ENCODE results near the gene NTMT1. TPM values are rescaled to one million over a fixed set of nuclear protein-coding genes. Genes with fewer than 3 reads are reported as not detected.

The NTMT1 gene
- total RNA-seq, 1 donor from 2014 or later, result 18.8 TPM

DNA sequence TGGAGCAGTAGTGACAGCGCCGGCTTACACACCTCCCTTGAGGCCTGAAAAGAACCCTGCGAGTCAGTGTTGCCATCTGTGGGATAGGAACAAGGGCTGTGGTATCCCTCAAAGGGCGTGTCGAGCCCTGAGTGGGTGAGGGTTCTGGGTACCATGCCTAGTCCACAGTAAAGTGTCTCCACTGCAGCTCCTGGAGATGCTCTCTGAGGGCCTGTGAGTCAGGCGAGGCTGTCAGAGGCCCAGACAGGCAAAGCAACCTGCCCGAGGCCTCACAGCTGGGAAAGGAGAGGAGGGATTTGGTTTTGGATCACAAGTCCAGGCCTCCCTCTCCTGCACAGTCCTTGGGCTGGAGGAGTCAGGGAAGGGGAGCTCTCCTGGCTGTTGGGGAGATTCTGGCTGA, 45.6 kb downstream of the NTMT1 start:
- H3K4me3 ChIP-seq (ENCODE audit: low read length in 3 of 3), result no peak overlapping the region
- H3K4me1 ChIP-seq (ENCODE audit: control insufficient read depth in 3 of 3, insufficient read depth in 3 of 3, low read length in 3 of 3), result peaks cover 0 to 8% (median 3%) of the 10 kb centered on the region in 3 donors
- peaks cover 26 to 36% (median 28%) of the 10 kb centered on the region in 3 donors for H3K27me3 ChIP-seq (ENCODE audit: control insufficient read depth in 3 of 3, insufficient read depth in 3 of 3, low read length in 3 of 3)
- H3K9me3 ChIP-seq (ENCODE audit: control insufficient read depth in 3 of 3, low read length in 3 of 3), result no peaks in the 10 kb centered on the region
- H3K36me3 ChIP-seq (ENCODE audit: control insufficient read depth in 3 of 3, insufficient read depth in 3 of 3, low read length in 3 of 3), result no peaks in the 10 kb centered on the region
- H3K27ac ChIP-seq (ENCODE audit: low read depth, low read length), result no peak overlapping the region
- no peak overlapping the region for H3K9ac ChIP-seq (ENCODE audit: low read depth in 1 of 3, low read length in 3 of 3)

DNA sequence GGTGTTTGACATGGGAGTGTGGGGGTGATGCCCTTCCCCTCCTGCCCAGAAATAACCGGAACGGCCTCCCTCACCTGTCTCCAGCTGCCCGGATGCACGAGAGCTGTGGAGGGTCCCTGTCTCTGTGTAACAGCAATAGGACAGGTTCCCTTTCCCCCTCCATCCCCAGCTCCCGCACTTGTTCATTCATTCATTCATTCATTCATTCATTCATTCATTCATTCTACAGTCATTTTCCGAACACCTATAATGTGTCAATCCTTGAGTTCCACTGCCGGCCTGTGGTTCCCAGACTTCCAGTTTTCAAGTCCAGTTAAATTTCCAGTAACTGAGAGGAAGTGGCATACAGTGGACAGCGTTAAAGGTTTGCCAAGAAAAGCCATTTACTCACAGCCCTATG, 46.7 kb downstream of the NTMT1 start:
- H3K36me3 ChIP-seq (ENCODE audit: control insufficient read depth in 3 of 3, insufficient read depth in 3 of 3, low read length in 3 of 3), result no peaks in the 10 kb centered on the region
- peaks cover 0 to 18% (median 7%) of the 10 kb centered on the region in 3 donors for H3K4me1 ChIP-seq (ENCODE audit: control insufficient read depth in 3 of 3, insufficient read depth in 3 of 3, low read length in 3 of 3)
- no peaks in the 10 kb centered on the region for H3K9me3 ChIP-seq (ENCODE audit: control insufficient read depth in 3 of 3, low read length in 3 of 3)
- H3K4me3 ChIP-seq (ENCODE audit: low read length in 3 of 3), result no peak overlapping the region
- H3K27ac ChIP-seq (ENCODE audit: low read depth, low read length), result no peak overlapping the region
- no peak overlapping the region for H3K9ac ChIP-seq (ENCODE audit: low read depth in 1 of 3, low read length in 3 of 3)
- H3K27me3 ChIP-seq (ENCODE audit: control insufficient read depth in 3 of 3, insufficient read depth in 3 of 3, low read length in 3 of 3), result peaks cover 23 to 38% (median 26%) of the 10 kb centered on the region in 3 donors

GRCh38 chr9:129673602-129674001, 47.6 kb downstream of the NTMT1 start:
- no peak overlapping the region for H3K27ac ChIP-seq (ENCODE audit: low read depth, low read length)
- H3K4me1 ChIP-seq (ENCODE audit: control insufficient read depth in 3 of 3, insufficient read depth in 3 of 3, low read length in 3 of 3), result peaks cover 0 to 18% (median 7%) of the 10 kb centered on the region in 3 donors
- H3K36me3 ChIP-seq (ENCODE audit: control insufficient read depth in 3 of 3, insufficient read depth in 3 of 3, low read length in 3 of 3), result no peaks in the 10 kb centered on the region
- peaks cover 17 to 37% (median 19%) of the 10 kb centered on the region in 3 donors for H3K27me3 ChIP-seq (ENCODE audit: control insufficient read depth in 3 of 3, insufficient read depth in 3 of 3, low read length in 3 of 3)
- no peak overlapping the region for H3K9ac ChIP-seq (ENCODE audit: low read depth in 1 of 3, low read length in 3 of 3)
- no peak overlapping the region for H3K4me3 ChIP-seq (ENCODE audit: low read length in 3 of 3)
- no peaks in the 10 kb centered on the region for H3K9me3 ChIP-seq (ENCODE audit: control insufficient read depth in 3 of 3, low read length in 3 of 3)

DNA sequence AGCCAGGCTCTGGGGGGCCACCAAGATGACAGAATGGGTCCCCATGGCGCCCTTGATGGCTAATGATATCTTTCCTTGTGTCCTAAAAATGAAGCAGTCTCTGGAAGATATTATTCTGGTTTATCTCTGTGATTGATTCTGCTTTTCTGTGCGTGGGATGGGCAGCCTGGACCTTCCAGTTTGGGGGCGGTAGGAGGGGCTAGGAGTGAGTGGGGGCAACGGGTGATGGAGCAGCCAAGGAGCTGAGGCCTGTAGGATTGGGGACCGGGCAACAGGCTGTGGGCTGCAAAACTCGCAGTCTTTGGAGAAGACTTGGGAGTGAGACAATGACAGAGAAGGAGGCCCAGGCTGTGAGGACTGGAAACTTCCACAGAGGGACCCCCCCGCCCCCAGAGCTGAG, 48.3 kb downstream of the NTMT1 start:
- no peak overlapping the region for H3K27ac ChIP-seq (ENCODE audit: low read depth, low read length)
- peaks cover 22 to 41% (median 25%) of the 10 kb centered on the region in 3 donors for H3K27me3 ChIP-seq (ENCODE audit: control insufficient read depth in 3 of 3, insufficient read depth in 3 of 3, low read length in 3 of 3)
- H3K4me1 ChIP-seq (ENCODE audit: control insufficient read depth in 3 of 3, insufficient read depth in 3 of 3, low read length in 3 of 3), result peaks cover 0 to 18% (median 7%) of the 10 kb centered on the region in 3 donors
- H3K9me3 ChIP-seq (ENCODE audit: control insufficient read depth in 3 of 3, low read length in 3 of 3), result no peaks in the 10 kb centered on the region
- H3K36me3 ChIP-seq (ENCODE audit: control insufficient read depth in 3 of 3, insufficient read depth in 3 of 3, low read length in 3 of 3), result no peaks in the 10 kb centered on the region
- no peak overlapping the region for H3K4me3 ChIP-seq (ENCODE audit: low read length in 3 of 3)
- no peak overlapping the region for H3K9ac ChIP-seq (ENCODE audit: low read depth in 1 of 3, low read length in 3 of 3)

- no peaks in the 10 kb centered on the region for H3K36me3 ChIP-seq (ENCODE audit: control insufficient read depth in 3 of 3, insufficient read depth in 3 of 3, low read length in 3 of 3)
- peaks cover 0 to 18% (median 7%) of the 10 kb centered on the region in 3 donors for H3K4me1 ChIP-seq (ENCODE audit: control insufficient read depth in 3 of 3, insufficient read depth in 3 of 3, low read length in 3 of 3)
- no peak overlapping the region for H3K4me3 ChIP-seq (ENCODE audit: low read length in 3 of 3)
- H3K27ac ChIP-seq (ENCODE audit: low read depth, low read length), result no peak overlapping the region
- no peaks in the 10 kb centered on the region for H3K9me3 ChIP-seq (ENCODE audit: control insufficient read depth in 3 of 3, low read length in 3 of 3)
- H3K27me3 ChIP-seq (ENCODE audit: control insufficient read depth in 3 of 3, insufficient read depth in 3 of 3, low read length in 3 of 3), result peaks cover 22 to 39% (median 33%) of the 10 kb centered on the region in 3 donors
- H3K9ac ChIP-seq (ENCODE audit: low read depth in 1 of 3, low read length in 3 of 3), result no peak overlapping the region
Measured at GRCh38 chr9:129675620-129676019, 49.7 kb downstream of the NTMT1 start.

- Histone ChIP-seq H3K36me3 (ENCODE audit: control insufficient read depth in 3 of 3, insufficient read depth in 3 of 3, low read length in 3 of 3) (no peaks in the 10 kb centered on the region), H3K9me3 (ENCODE audit: control insufficient read depth in 3 of 3, low read length in 3 of 3) (no peaks in the 10 kb centered on the region), H3K4me3 (ENCODE audit: low read length in 3 of 3) (no peak overlapping the region), H3K9ac (ENCODE audit: low read depth in 1 of 3, low read length in 3 of 3) (no peak overlapping the region), H3K27ac (ENCODE audit: low read depth, low read length) (no peak overlapping the region), H3K4me1 (ENCODE audit: control insufficient read depth in 3 of 3, insufficient read depth in 3 of 3, low read length in 3 of 3) (peaks cover 0 to 18% (median 7%) of the 10 kb centered on the region in 3 donors), H3K27me3 (ENCODE audit: control insufficient read depth in 3 of 3, insufficient read depth in 3 of 3, low read length in 3 of 3) (peaks cover 22 to 38% (median 37%) of the 10 kb centered on the region in 3 donors)
Measured at GRCh38 chr9:129676287-129676686, 50.3 kb downstream of the NTMT1 start.

DNA sequence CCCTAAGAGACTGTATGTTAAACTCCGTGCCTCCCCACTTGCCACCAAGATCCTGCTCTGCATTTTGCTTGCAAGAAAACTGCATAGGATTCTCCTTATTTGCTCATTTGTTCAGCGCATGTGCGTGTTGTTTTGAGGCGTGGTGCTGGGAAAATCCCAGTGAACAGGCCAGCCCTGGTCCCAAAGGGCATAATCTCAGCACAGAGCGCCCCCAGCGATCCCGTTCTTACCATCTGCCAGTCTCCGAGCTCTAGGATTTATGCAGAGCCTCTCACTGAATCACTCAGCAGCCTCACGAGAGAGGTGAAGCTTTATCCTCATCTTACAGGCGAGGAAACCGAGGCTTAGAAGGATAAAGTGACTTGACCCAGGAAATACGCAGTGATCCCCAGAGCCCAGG, 51.0 kb downstream of the NTMT1 start:
- Histone ChIP-seq H3K36me3 (ENCODE audit: control insufficient read depth in 3 of 3, insufficient read depth in 3 of 3, low read length in 3 of 3) (no peaks in the 10 kb centered on the region), H3K4me1 (ENCODE audit: control insufficient read depth in 3 of 3, insufficient read depth in 3 of 3, low read length in 3 of 3) (peaks cover 0 to 18% (median 7%) of the 10 kb centered on the region in 3 donors), H3K9me3 (ENCODE audit: control insufficient read depth in 3 of 3, low read length in 3 of 3) (no peaks in the 10 kb centered on the region), H3K27ac (ENCODE audit: low read depth, low read length) (no peak overlapping the region), H3K27me3 (ENCODE audit: control insufficient read depth in 3 of 3, insufficient read depth in 3 of 3, low read length in 3 of 3) (peaks cover 22 to 43% (median 42%) of the 10 kb centered on the region in 3 donors), H3K9ac (ENCODE audit: low read depth in 1 of 3, low read length in 3 of 3) (peak overlapping the region in 1 of 3 donors; percentile 14), H3K4me3 (ENCODE audit: low read length in 3 of 3) (no peak overlapping the region)

GRCh38 chr9:129677456-129677855, 51.5 kb downstream of the NTMT1 start:
- H3K27ac ChIP-seq (ENCODE audit: low read depth, low read length), result no peak overlapping the region
- peaks cover 22 to 47% (median 47%) of the 10 kb centered on the region in 3 donors for H3K27me3 ChIP-seq (ENCODE audit: control insufficient read depth in 3 of 3, insufficient read depth in 3 of 3, low read length in 3 of 3)

DNA sequence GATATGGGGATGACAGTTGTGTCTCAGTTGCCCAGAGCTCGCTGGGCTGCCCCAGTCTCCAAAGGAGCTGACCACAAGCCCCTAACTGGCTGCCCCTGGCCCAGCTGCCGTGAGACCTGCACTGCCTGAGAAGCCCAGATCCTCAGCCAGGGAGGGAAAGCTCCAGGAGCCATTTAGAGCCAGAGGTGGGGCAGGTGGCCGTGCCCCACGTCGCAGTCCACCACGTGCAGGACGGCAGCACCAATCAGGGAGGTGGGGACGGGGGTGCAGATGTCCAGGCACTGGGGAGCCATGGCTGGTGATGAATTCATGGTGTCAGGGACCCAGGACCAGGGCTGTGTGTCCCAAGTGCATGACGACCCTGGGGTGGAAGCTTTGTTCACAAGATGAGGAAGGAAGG, 52.9 kb downstream of the NTMT1 start:
- peaks cover 0 to 18% (median 7%) of the 10 kb centered on the region in 3 donors for H3K4me1 ChIP-seq (ENCODE audit: control insufficient read depth in 3 of 3, insufficient read depth in 3 of 3, low read length in 3 of 3)
- H3K27ac ChIP-seq (ENCODE audit: low read depth, low read length), result no peak overlapping the region
- H3K27me3 ChIP-seq (ENCODE audit: control insufficient read depth in 3 of 3, insufficient read depth in 3 of 3, low read length in 3 of 3), result peaks cover 19 to 50% (median 48%) of the 10 kb centered on the region in 3 donors
- H3K9me3 ChIP-seq (ENCODE audit: control insufficient read depth in 3 of 3, low read length in 3 of 3), result no peaks in the 10 kb centered on the region
- H3K36me3 ChIP-seq (ENCODE audit: control insufficient read depth in 3 of 3, insufficient read depth in 3 of 3, low read length in 3 of 3), result no peaks in the 10 kb centered on the region
- no peak overlapping the region for H3K4me3 ChIP-seq (ENCODE audit: low read length in 3 of 3)
- no peak overlapping the region for H3K9ac ChIP-seq (ENCODE audit: low read depth in 1 of 3, low read length in 3 of 3)

More at GRCh38 chr9:129677456-129677855, 51.5 kb downstream of the NTMT1 start:
- Histone ChIP-seq H3K9me3 (ENCODE audit: control insufficient read depth in 3 of 3, low read length in 3 of 3) (no peaks in the 10 kb centered on the region), H3K36me3 (ENCODE audit: control insufficient read depth in 3 of 3, insufficient read depth in 3 of 3, low read length in 3 of 3) (no peaks in the 10 kb centered on the region), H3K9ac (ENCODE audit: low read depth in 1 of 3, low read length in 3 of 3) (peak overlapping the region in 1 of 3 donors; percentile 14), H3K4me1 (ENCODE audit: control insufficient read depth in 3 of 3, insufficient read depth in 3 of 3, low read length in 3 of 3) (peaks cover 0 to 18% (median 7%) of the 10 kb centered on the region in 3 donors), H3K4me3 (ENCODE audit: low read length in 3 of 3) (no peak overlapping the region)

DNA sequence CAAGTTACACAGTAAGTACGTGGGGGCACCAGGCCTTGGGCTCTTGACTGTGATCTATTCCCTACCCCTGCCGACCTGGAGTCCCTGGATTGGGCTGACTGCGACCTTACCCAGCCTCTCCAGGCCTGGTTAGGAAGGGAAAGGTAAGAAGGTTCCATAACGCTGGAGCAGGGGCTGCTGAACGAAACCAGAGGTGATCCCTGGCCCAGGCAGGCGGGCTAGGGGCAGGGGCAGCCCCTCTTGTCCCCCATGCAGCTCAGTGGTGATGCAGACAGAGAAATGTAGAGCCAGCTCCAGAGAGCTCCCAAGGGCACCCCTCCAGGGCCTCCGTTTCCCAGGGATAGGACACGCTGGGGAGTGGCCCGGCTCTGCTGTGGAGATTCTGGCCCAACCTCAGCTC, 53.6 kb downstream of the NTMT1 start:
- Histone ChIP-seq H3K36me3 (ENCODE audit: control insufficient read depth in 3 of 3, insufficient read depth in 3 of 3, low read length in 3 of 3) (no peaks in the 10 kb centered on the region), H3K4me1 (ENCODE audit: control insufficient read depth in 3 of 3, insufficient read depth in 3 of 3, low read length in 3 of 3) (peaks cover 0 to 18% (median 7%) of the 10 kb centered on the region in 3 donors), H3K27ac (ENCODE audit: low read depth, low read length) (no peak overlapping the region), H3K4me3 (ENCODE audit: low read length in 3 of 3) (no peak overlapping the region), H3K9ac (ENCODE audit: low read depth in 1 of 3, low read length in 3 of 3) (no peak overlapping the region), H3K9me3 (ENCODE audit: control insufficient read depth in 3 of 3, low read length in 3 of 3) (no peaks in the 10 kb centered on the region), H3K27me3 (ENCODE audit: control insufficient read depth in 3 of 3, insufficient read depth in 3 of 3, low read length in 3 of 3) (peaks cover 17 to 51% (median 48%) of the 10 kb centered on the region in 3 donors)
